Stimulated activated CD4-positive, alpha-beta T cell treated with anti-CD3 and anti-CD28 coated beads, Interleukin-15, amount 100 ng/mL, for 1 hour (primary cell): ENCODE data around the gene VAV3.

Experiments
- DNase-seq, 2 donors: peaks; one replicate each; pipeline ENCODE4 v3.0.0-alpha.2; 2020; ENCODE audit warnings: low read depth in 1 of 2, low spot score in 1 of 2

VAV3 gene

GRCh38 chr1:107547363-107548155 is 417.4 kb downstream of the VAV3 start:
- DNase-seq, result no peak

DNA sequence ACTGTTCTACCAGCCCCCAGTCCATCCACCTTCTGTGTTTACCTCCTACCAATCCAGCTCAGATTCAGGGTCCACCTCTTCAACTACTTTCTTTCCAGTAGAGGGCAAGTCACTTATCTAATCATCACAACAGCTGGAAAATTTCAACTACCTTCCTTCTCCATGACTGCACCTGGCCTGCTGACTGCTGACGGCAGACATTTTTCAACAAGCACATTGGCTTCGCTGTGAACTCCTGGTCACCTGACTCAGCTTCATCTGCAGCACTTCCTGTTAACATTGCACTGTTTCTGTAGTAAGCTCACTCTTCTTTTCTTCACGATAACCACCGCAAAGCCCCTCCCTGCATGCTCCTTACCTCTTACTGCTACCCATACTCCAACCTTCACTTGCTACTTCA is 418.4 kb downstream of the VAV3 start:
- no peak for DNase-seq

- no peak for DNase-seq
Observed at GRCh38 chr1:107545879-107546278, 419.1 kb downstream of the VAV3 start.

- no peak for DNase-seq
Observed at GRCh38 chr1:107545056-107545577, 419.9 kb downstream of the VAV3 start.

- no peak for DNase-seq
Observed at GRCh38 chr1:107544285-107544684, 420.7 kb downstream of the VAV3 start.

DNA sequence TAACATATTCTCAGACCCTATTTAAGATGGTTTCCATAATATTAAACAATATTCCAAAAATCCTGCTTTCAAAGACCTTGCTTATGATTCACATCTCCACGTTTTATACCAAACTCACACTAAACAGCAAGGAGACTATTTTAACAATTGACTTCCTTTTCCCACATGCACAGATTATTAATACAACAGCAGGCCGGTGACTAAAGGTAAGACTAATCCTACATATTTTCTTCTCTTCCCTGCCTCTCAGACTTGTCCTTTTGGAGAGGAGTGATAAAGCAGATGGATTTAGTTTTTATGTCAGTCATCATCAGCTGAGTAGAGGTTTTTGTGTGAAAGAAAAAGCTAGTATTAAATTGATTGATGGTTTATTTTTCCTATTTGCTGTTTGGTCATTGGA is 423.6 kb downstream of the VAV3 start:
- no peak for DNase-seq

DNA sequence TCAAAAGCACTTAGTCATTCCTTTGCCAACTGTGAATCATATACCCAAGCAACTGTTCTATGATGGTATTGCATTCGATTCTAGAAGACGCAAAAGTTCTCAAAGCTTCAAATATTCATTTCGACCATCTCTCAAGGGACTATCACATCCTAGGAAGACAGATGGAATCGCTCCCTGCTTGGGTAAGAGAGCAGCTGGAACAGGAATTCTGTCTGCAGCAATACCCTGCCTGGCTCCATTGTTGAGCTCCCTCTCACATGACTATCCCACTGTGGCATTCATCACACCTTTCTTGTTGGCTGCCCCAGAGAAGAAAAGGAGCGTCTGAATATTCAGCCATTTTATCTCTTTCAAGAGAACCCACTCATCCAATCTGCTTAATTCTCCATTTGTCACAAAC is 426.5 kb downstream of the VAV3 start:
- DNase-seq, result no peak

DNA sequence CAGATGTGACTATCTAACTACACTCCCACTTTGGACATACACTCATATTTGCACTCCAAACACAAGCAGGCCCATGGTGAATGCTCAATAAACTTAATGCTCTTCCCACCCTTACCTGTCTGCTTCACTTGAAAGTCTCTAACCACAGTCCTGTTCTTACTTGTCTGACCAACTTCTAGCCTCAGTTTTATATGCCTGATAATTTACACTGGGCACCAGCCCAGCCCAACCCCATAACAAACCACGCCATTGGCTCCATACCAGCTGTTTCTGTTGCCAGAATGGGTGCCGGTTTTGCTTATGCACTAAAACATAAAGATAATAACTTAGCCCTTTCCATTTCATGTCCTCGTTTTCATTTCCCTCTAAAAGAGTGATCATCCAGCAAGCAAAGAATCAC is 428.7 kb downstream of the VAV3 start:
- DNase-seq, result no peak

- DNase-seq, result no peak
Observed at GRCh38 chr1:107535091-107535490, 429.9 kb downstream of the VAV3 start.

DNA sequence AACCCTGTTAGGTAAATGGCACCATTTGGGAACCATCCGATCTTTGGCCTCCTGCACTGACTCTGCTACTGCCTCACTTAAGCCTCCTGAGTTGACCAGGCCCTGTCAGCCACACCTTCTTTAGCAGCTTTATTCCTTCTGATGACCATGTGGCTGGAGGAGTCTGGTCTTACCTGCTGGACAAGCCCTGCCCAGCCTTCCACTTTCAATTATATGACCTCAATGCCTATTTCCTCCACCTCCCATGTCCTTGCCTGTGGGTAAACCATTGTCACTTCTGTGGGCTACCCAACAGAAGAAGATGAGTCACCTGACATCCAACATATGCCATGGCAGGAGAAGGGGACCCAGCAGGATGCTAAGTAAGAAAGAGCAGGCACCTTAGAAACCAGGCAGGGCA is 430.3 kb downstream of the VAV3 start:
- no peak for DNase-seq

- DNase-seq, result no peak
Observed at GRCh38 chr1:107533436-107533835, 431.5 kb downstream of the VAV3 start.

GRCh38 chr1:107532318-107532717 is 432.7 kb downstream of the VAV3 start:
- DNase-seq, result no peak

- DNase-seq, result no peak
Observed at GRCh38 chr1:107531065-107531908, 433.7 kb downstream of the VAV3 start.

- no peak for DNase-seq
Observed at GRCh38 chr1:107530543-107530942, 434.4 kb downstream of the VAV3 start.

DNA sequence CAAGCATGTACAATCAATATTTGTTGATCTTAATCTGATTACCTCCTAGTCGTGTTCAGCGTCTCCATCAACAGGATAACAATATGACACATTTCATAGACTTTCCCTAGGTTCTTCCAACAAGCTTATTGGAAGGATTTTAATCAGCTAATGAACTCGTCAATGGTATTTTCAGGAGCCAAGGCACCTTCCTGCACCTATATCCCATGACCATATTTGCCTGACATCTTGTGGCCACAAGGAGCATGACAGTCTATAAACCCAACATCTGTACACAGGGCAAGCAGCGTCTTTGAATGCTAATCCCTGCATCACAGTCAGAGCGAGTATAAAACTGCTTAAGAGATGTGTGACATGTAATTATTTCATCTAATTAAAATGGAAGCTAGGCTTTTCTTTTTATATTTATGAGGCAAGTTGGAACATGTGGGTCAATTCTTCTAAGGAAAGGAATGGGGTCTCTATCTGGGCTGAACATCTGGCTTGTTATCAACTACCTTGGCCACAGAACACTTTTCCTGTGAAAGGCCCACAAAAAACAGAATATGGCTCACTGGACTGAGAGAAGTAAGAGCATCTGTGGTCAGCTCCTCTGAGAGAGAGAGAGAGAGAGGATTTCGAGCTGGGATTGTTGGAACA is 435.4 kb downstream of the VAV3 start:
- DNase-seq, result no peak

DNA sequence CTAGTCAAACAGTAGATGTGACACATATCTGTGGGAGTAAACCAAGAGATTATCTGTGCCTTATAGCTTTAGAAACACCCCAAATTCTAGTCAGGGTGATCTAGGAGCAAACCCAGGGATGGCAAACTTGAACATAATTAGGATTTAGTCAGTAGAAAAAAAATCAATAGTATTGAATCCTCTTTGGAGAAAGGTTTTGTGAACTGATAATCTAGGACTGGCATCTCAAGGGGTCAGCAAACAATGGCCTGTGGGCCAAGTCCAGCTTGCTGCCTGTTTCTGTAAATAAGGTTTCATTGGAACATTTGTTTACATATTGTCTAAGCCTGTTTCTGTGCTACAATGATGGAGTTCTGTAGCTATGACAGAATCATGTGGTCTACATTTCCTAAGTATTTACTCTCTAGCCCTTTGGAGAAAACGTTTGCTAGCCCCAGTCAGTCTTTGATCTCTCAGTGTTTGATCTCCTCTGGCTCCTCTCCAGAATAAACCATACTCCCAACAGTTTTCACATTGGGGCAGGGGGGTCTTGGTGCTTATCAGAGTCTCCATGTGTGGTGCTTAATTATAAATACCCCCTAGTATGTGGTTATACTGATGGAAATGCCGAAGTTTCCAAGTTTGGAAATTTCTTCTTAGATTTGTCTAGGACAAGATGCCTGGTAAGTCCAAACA is 438.3 kb downstream of the VAV3 start:
- no peak for DNase-seq

DNA sequence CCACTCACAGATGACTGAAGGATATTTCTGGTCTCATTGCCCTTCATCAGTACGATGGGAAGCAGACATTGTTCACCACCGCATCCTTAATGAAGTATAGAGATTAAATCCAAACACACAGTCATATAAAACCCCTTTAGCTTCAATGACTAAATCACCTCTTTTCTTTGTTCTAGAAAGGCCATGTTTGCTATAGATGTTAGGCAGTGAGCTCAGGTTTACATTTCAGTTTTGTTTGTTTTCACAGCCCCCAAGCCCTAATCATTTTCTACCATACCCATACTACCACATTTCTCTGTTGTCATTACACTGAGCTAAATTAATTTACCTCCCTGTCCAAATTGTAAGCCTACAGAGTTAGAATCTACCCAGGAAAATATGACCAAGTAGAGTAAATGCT is 439.0 kb downstream of the VAV3 start:
- no peak for DNase-seq

DNA sequence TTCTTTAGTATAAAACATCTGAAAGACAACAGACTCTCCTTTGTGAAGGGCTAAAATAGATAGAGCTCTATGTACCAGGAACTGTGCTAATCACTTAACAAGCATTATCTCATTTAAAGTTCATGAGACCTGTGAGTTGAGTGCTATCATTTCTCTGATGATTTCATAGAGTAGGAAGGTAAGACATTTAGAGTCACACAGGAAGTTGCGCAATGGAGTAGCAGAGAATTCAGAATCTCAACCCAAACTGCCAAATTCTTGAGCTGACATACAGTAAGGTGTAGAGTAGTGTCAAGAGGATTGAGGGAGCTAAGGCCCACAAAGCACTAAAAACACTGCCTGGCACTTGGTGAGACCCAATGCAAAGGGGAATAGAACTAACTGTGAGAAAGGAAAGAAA is 439.8 kb downstream of the VAV3 start:
- no peak for DNase-seq

DNA sequence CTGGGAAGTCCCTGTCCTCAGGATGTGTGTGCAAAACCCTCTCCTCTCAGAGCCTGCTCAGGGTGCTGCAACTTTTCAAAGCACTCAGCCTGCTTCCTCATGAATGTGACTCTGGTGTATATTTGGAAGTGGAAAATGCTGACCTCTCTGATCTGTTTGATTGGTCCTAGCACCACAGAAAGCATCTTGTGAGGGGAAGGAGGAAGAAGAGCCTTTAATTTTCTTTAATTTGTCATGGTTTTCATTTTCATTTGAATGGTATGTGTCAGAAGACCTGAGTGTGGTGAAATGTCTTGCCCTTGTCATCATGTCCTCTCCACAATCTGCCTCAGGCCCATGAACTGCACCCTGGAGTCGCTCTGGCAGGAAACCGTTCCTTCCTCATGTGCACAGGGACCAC is 440.7 kb downstream of the VAV3 start:
- DNase-seq, result no peak

- DNase-seq, result no peak
Observed at GRCh38 chr1:107523736-107524135, 441.2 kb downstream of the VAV3 start.

GRCh38 chr1:107523061-107523460 is 441.9 kb downstream of the VAV3 start:
- no peak for DNase-seq
